GM19455 (cell line): ENCODE results near the gene CD96.
"Not testable (repeated sequence)": the region's sequence is repeated elsewhere in the genome, so short reads cannot be mapped to it uniquely, and the experiment has no call there.

ENCODE experiments used
- ATAC-seq: cut with Tn5 transposase; IDR thresholded peaks from one replicate; pipeline ENCODE4 v1.9.1; 2021; ENCODE audit not compliant: unreplicated experiment

Gene CD96

DNA sequence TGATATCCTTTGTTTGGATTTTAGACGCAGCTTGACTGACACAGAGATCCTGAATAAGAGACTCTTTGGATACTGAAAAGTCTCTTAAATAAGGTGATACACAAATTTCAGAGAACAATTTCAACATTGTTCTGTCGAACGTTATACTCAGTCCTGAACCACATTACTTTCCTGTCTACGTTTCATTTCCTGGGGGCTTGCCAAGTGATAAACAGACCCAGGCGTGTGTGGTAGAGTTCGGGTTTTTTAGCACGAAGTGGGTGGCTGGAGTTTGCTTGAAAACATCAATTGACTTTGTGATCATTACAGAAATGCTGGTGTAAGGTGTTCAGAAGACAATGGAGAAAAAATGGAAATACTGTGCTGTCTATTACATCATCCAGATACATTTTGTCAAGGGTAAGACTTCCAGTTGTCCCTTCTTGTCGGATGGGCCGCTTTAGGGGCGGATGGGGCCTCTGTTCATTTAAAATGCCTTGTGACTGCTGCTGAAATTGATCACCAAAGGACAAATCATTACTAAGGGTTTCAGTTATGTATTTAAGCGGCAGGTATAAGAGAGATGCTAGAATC, at the start of gene CD96:
TSS of gene CD96 (plus strand) at position 287 of the 573 bp plus-strand sequence. CDS start at position 339, 52 bp downstream.
- peak; percentile 45 for ATAC-seq

DNA sequence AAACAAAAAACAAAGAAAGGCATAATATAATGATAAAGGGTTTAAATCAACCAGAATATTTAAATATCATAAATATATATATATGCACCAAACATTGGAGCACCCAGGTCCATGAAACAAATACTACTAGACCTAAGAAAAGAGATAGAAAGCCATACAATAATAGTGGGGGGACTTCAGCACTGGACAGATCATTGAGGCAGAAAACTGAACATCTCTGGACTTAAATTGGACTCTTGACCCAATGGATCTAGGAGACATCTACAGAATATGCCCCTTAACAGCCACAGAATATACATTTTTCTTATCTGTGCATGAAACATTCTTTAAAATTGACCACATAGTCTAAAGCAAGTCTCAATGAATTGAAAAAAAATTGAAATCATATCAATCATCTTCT, 48.7 kb upstream of the CD96 start:
- no peak for ATAC-seq

DNA sequence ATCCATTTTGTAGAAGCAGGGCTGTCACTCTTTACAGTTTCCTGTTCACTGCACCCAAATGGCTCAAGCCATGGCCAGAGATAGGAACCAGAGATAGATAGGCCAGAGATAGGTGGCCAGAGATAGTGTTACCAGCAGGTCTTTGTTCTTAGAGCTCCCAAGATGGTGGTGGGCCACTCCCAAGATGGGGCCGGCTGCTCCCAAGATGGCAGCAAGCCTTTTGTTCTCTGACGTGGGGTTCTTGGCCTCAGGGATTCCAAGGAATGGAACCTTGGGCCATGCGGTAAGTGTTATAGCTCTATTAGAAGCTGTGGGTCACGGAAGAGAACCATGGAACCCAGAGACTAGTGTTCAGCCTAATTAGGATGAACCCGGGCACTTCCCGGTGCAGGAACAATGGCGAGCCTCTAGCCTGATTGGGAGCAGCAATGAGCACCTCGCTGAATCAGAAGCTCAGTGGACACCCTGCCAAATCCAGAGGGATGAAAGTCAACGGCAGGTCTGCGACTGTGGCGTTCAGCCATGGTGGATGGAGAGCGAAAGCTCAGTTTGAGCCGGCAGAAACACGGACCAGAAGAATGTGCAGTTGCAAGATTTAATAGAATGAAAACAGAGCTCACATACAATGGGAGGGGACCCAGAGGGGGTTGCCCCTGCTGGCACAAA, 45.0 kb upstream of the CD96 start:
- ATAC-seq = no peak

DNA sequence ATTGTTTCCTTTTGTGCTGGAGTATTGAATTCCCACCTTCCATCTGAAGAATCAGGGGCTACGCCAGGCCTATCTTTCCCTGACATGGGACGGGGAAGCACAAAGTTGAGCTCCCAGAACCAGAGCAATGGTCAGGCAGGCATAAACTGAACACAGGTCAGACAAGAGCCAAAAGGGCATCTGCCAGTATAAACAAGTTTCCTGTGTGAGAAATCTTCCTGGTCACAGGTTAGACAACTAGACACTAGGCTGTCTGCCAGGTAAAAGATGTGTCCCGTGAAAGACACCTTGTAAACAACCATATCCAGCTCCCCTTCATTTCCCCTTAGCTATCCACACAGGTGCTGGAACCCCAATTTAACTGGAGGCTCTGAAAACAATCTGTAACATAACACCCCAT, 44.0 kb upstream of the CD96 start:
- ATAC-seq = no peak

DNA sequence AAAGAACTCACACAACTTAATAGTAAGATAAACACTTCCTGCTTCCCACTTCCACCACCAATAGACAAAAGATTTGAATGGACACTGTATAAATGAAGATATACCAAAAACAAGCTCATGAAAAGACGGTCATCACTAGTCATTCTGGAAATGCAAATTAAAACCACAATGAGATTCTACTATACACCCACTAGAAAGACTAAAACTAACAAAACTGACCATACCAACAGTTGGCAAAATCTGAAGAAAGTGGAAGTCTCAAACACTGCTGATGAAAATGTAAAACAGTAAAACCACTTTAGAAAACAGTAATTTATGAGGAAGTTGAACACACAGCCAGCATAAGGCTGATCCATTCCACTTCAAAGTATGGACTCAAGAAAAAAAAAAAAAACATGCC, 35.6 kb upstream of the CD96 start:
- peak; percentile 82 for ATAC-seq

DNA sequence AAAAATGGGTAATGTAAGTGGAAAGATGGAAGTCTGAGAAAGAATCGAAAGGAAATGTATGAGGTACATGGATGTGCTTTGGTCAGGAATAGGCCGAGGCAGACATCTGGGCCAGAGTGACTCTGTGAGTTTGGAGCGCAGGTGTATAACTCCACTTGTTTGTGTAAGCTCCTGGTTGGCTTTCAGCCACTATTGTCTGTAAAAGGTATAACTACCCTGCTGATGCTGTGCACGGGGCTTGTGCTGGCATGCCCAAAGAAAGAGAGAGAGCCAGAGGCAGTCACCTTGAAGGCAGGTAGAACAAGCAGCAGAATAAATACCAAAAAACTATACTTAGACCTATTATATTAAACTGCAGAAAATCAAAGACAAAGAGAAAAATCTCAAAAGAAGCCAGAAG, 32.7 kb upstream of the CD96 start:
- ATAC-seq = no peak

- ATAC-seq = no peak
Measured at GRCh38 chr3:111517801-111518200, 24.2 kb upstream of the CD96 start.

DNA sequence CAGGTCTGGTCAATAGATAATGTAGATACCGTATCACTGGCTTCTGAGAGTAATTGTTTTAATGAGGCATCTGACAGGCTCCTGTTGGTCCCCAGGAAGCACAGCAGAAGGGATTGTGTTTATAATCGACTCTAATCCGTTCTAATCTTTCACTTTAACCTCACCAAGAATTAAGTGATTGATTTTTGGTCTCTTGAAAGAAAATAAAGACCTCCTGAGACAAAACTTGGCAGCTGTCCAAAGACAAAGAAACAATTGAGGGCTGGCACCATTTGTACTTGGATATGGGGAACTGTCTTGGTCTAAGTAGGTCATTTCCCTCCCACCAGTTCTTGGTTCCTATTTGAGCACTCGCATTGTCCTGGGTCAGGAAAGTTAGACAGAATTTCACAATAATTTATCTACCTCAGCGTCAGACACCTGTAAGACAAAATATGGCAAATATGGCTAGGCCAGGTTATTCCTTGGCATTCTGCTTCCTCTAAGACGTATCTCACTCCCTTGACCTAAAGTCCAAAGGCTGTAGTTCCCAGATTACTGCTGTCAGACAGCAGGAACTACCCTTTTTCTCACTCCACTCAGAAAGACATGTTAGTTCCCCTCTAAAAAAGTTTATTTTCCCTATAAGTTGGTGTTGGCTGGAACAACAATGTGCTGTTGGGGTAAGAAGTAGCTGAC, 22.7 kb upstream of the CD96 start:
- no peak for ATAC-seq

DNA sequence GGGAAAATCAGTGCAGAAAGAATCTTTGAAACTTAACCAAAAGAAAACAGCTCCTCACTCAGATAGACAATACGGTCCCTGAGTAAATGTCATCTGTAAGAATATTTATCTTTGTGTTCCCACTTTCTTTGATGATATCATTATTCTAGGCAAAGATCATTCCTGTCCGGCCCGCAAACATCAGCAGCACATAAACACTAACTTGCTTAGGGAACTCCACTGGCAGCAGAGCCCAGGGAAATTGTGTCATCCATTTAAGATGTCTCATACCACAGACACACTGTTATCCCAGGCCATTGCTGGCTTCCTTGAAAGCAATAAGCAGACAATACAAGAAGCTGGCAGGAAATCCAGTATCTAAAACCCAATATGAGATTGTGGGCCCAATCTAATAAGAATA, 20.1 kb upstream of the CD96 start:
- ATAC-seq = no peak

GRCh38 chr3:111524486-111524885, 17.5 kb upstream of the CD96 start:
- not testable (repeated sequence) for ATAC-seq

GRCh38 chr3:111531446-111531845, 10.6 kb upstream of the CD96 start:
- ATAC-seq = no peak

GRCh38 chr3:111534701-111535100, 7.3 kb upstream of the CD96 start:
- ATAC-seq = no peak

GRCh38 chr3:111538111-111538510, 3.9 kb upstream of the CD96 start:
- ATAC-seq = no peak

DNA sequence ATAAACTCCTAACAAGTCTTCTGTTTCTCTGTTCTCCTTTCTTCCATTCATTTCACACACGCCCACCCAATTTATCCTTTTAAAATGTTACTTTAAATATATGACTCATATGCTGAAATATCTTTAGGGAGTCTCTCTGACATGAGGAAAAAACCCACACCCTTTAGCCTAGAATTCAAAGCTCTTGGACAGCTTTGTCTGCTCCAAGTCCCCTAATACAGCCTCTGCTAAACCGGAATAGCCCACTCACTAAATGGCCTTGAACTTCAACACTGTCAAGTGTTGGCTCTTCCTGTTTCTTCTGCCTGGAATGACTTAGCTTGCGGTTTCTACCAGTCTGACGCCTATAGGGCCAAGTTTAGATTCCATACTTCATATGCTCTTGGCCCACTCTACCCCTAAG, 3.3 kb upstream of the CD96 start:
- peak; percentile 30 for ATAC-seq

DNA sequence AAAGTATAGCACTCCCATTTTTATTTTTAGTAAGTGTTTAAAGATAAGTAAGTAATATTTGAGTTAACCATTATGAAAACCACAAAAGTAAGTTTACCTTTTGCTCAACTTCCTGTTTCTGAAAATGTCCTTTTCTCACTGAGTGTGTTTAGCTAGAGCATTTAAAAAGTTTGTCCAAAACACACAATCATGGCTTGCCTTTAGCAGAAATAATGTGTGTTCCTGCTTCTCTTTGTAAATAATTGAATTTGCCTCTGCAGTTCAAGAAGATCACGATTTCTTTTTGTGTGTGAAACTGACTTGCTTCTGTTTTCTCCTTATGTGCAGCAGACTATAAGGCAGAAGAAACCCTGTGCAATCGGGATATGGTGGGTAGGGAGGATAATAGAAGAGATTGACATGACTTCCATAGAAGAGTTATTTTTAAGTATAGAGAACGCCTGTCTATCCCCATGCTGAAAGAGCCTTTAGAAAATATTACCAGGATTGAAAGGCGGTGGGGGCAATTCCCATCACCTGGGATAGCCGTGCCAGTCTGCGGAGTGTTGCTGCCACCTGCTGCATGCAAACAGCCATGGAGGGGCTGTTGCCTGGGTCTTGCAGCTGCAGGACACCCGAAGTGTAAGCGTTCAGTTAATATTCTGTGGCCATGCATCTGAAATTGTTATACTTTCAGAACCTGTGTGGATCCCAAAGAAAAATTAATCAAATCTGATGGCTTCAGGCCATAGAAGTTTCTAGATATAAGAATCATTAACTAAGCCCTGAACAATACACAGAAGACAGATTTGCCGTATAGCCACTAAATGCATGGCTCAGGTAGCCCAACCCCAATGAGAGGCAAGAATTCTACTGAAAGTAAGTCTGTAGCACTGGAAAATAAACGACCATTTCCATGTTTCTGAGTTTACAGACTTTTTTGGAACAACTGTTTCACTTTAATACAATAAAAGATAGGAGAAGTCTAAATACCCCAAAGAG, 2.4 kb upstream of the CD96 start:
- ATAC-seq = peak; percentile 67

DNA sequence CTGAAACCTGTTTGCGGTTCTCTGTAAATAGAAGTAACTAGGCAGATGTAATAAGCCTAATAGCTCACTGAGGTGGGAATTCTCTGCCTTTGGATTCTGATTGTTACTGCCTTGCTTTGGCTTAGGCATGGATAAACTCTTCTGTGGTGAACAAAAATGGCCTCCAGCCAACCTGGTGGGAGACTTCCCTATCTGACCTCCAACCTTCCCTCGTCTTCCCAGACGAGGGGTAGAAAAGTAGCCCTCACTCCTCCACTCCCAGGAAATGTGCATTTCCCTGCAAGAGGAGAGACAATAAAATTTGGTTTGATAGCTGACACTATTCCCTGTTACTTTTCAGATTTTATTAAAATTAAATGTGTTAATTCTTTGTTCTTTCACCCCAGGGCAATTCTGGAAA, 606 bp upstream of the CD96 start:
- ATAC-seq = no peak

- ATAC-seq = no peak
Measured at GRCh38 chr3:111542611-111543300, 759 bp downstream of the CD96 start.

DNA sequence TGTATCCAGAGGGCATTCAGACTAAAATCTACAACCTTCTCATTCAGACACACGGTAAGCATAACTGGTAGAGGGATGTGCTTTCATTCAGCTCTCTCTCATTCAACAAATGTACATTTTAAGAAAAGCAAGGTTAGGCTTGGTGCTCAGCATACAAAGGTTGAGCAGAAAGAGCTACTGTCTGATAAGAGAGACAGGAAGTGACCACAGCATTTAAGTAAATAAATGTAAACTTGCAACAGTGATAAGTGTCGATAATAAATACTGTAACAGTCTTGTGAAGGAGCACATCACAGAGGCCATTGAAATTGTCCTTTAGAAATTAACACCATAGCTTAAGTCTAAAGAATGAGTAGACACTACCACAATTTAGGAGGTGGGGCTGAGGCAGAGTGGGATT, 3.4 kb downstream of the CD96 start:
- no peak for ATAC-seq

- peak; percentile 69 for ATAC-seq
Measured at GRCh38 chr3:111547631-111548030, 5.6 kb downstream of the CD96 start.

GRCh38 chr3:111548092-111548491, 6.1 kb downstream of the CD96 start:
- peak; percentile 75 for ATAC-seq

GRCh38 chr3:111548756-111549155, 6.8 kb downstream of the CD96 start:
- no peak for ATAC-seq
